Vagina (tissue), 2 donors: ENCODE data around the gene GLRX5. TPM values are rescaled to one million over a fixed set of nuclear protein-coding genes. Genes with fewer than 3 reads are reported as not detected.

Experiments used
- DNase-seq, 2 donors: peaks; one replicate each; pipeline ENCODE4 v3.0.0-alpha.2; 2017; ENCODE audit errors: extremely low spot score in 2 of 2
- H3K27ac ChIP-seq: fragments of 200-600 bp; sonication (generic); one replicate; pipeline ENCODE4 v1.5.1; 2019
- H3K27me3 ChIP-seq: fragments of 200-600 bp; sonication (generic); one replicate; pipeline ENCODE4 v1.5.1; 2019
- H3K36me3 ChIP-seq, 2 donors: fragments of 200-600 bp; sonication (generic); one replicate each; pipeline ENCODE4 v1.5.1; 2017 to 2019
- H3K4me1 ChIP-seq: fragments of 200-600 bp; sonication (generic); one replicate; pipeline ENCODE4 v1.5.1; 2019
- H3K4me3 ChIP-seq, 2 donors: fragments of 200-600 bp; sonication (generic); 1 replicate in 1 of 2; 2 replicates in 1 of 2; pipeline ENCODE4 v1.5.1; 2016 to 2019
- H3K9me3 ChIP-seq: fragments of 200-600 bp; sonication (generic); one replicate; pipeline ENCODE4 v1.5.1; 2019
- POLR2A ChIP-seq, 2 donors: fragments of 450-650 bp; IDR thresholded peaks; one replicate each; pipeline ENCODE4 v1.6.1; 2017; ENCODE audit warnings: antibody characterized with exemption in 2 of 2, mild to moderate bottlenecking in 2 of 2, moderate library complexity in 2 of 2
- POLR2AphosphoS5 ChIP-seq, 2 donors: sonication (generic); formaldehyde crosslinking; IDR thresholded peaks; one replicate each; pipeline ENCODE4 v1.9.0; 2017; ENCODE audit warnings: antibody characterized with exemption in 2 of 2, mild to moderate bottlenecking in 2 of 2, low read depth in 1 of 2; ENCODE audit not compliant: insufficient read depth in 1 of 2
- intact Hi-C: fragments of 100-400 bp; cut with DNase I; formaldehyde crosslinking; loops from one replicate; pipeline ENCODE4 v1.15.1; 2023
- total RNA-seq: library from RNA; depleted of rRNA; stranded (reverse); fragments of >200 nt; gene quantifications from one replicate; pipeline ENCODE4 v1.2.3, GENCODE V29; 2016
- TF ChIP-seq, protein P1 (sequence below), 3 experiments: fragments of 450-650 bp in 2 of 3; fragments of 200-600 bp in 1 of 3; sonication (generic) in 1 of 3; IDR thresholded peaks; one replicate each; pipeline ENCODE4 v1.5.1; 2017 to 2019; ENCODE audit warnings: antibody characterized with exemption in 3 of 3, mild to moderate bottlenecking in 2 of 3, moderate library complexity in 2 of 3

GLRX5 gene
- 20.4 TPM for total RNA-seq

DNA sequence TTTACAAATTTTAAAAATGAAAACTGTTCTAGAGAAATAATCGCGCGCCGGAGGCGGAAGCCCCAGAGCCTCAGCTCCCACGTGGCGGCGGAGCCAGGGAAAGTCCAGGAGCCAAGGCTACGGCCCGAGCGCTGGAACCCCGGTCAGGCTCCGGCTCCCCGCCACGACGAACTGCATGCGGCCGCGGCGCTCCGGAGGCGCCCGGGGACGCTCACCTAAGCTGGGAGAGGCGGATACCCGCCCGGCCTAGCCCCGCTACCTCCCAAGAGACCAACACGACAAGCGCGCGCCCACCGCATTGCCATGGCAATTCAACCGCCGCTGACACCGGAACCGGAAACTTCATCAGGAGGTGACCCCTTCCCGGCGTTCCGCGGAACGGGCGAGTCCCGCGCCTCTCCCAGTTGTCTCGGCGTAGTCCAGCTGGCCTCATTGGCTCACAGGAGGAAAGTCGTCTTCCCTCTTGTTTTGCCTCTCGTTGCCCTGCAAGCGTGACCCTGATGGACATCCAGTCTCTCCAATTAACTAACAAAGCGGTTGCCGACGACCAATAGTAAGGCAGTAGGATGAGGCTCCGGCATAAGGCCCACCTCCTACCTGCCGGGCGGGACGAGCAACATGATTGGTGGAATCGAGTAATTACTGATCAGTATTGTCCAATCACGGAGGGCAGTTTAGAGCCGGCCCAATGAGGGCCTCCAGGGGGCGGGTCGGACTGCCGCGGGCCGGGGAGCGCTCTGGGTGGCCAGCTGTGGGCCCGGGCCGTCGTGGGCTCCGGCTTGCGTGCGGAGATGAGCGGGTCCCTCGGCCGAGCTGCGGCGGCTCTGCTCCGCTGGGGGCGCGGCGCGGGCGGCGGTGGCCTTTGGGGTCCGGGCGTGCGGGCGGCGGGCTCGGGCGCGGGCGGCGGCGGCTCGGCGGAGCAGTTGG is at the start of gene GLRX5:
GLRX5 (plus strand) TSS at position 752 of the 927 bp plus-strand sequence; CDS start at position 792, 40 bp downstream.
- Histone ChIP-seq H3K27me3 (no peaks in the 10 kb centered on the region), H3K36me3 (no peaks in the 10 kb centered on the region), H3K27ac (peak within 1 kb of the TSS; percentile 85), H3K4me3 (peak within 1 kb of the TSS; percentile 94 to 96), H3K9me3 (no peaks in the 10 kb centered on the region), H3K4me1 (peaks cover 76% of the 10 kb centered on the region)
- TF ChIP-seq POLR2A (IDR thresholded peaks at IDR 0.05): peak in 1 of 2 donors; percentile 56
- peak; percentile 90 to 100 for TF ChIP-seq POLR2AphosphoS5 (IDR thresholded peaks at IDR 0.05; ENCODE audit: insufficient read depth in 1 of 2, low read depth in 1 of 2)
- TF ChIP-seq, protein P1, sequence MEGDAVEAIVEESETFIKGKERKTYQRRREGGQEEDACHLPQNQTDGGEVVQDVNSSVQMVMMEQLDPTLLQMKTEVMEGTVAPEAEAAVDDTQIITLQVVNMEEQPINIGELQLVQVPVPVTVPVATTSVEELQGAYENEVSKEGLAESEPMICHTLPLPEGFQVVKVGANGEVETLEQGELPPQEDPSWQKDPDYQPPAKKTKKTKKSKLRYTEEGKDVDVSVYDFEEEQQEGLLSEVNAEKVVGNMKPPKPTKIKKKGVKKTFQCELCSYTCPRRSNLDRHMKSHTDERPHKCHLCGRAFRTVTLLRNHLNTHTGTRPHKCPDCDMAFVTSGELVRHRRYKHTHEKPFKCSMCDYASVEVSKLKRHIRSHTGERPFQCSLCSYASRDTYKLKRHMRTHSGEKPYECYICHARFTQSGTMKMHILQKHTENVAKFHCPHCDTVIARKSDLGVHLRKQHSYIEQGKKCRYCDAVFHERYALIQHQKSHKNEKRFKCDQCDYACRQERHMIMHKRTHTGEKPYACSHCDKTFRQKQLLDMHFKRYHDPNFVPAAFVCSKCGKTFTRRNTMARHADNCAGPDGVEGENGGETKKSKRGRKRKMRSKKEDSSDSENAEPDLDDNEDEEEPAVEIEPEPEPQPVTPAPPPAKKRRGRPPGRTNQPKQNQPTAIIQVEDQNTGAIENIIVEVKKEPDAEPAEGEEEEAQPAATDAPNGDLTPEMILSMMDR (IDR thresholded peaks at IDR 0.05): no peak
- peak in 1 of 2 donors; percentile 100 for DNase-seq
- intact Hi-C loops: loop anchor here (10.0 kb wide), 1 partner anchor 220 kb away; the partner anchor contains the start of gene CLMN

DNA sequence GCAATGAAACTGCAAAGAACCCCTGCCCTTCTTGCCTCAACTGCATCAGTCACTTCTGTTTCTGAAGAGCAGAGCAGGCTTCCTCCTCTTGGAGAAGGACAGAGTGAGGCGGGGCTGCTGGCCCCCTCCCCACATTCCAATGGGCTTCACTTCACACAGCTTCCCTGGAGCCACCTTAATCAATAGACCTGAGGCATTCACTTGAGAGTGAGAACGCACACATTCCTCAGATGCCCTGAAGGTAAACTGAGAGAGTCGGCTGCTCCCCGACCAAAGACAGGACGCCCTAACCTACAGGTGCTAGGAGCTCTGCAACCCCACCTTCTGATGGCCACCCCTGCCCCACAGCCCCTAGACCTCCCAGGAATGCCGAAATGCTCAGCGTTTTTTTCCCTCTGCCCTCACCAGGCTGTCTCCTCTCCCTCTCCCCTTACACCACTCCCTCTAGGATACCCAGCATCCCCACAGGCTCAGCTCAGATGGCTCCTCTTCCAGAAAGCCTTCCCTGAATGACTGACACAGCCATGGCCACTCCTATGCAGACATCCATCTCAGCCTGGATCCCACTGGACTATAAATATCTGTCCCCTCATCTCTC is 49.5 kb upstream of the GLRX5 start:
- no peaks in the 10 kb centered on the region for H3K36me3 ChIP-seq
- no peaks in the 10 kb centered on the region for H3K9me3 ChIP-seq
- no peak for DNase-seq
- TF ChIP-seq, protein P1 (IDR thresholded peaks at IDR 0.05): no peak
- TF ChIP-seq POLR2AphosphoS5 (IDR thresholded peaks at IDR 0.05; ENCODE audit: insufficient read depth in 1 of 2, low read depth in 1 of 2): no peak
- TF ChIP-seq POLR2A (IDR thresholded peaks at IDR 0.05): no peak
- peaks cover 84% of the 10 kb centered on the region for H3K4me1 ChIP-seq
- intact Hi-C loops: no loop called here
- no peaks in the 10 kb centered on the region for H3K27me3 ChIP-seq
- peak overlapping the region; percentile 92 for H3K27ac ChIP-seq
- no peak overlapping the region for H3K4me3 ChIP-seq

DNA sequence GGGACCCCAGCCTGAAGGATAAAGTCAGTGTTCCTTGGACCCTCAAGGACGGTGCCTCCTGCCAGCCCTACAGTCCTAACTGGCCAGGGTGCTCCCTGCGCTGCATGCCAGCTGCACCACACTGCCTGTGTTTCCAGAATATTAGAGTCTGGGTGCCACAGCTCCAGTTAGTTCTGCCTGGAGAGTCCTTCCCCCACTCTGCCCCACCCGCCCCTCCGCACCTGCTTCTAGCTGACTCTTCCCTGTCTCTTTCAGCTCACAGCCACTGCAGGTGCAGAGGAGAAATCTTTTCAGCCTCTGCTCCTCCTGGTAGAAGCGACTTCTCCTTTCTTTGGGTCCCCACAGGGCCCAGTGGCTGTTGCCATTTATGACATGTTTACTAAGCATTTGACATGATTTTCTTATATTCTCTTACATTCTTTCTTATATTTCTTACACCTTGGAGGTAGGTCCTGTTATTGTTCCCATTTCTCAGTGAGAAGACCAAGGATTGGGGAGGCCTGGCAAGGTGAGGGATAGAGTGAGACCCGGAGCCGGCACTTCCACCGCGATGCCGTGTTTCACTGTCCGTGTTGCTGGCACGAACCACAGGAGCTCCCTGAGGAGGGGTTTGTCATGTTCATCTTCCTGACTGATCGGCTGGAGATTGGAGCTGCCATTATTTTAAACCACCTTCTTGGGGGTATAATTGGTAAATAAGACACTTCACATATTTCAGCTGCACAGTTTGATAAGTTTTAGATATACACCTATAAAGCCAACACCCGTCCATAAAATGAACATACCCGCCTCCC is 47.8 kb upstream of the GLRX5 start:
- H3K9me3 ChIP-seq: no peaks in the 10 kb centered on the region
- H3K27me3 ChIP-seq: no peaks in the 10 kb centered on the region
- peaks cover 77% of the 10 kb centered on the region for H3K4me1 ChIP-seq
- H3K36me3 ChIP-seq: no peaks in the 10 kb centered on the region
- DNase-seq: no peak
- peak overlapping the region; percentile 3 for H3K27ac ChIP-seq
- no peak overlapping the region for H3K4me3 ChIP-seq
- intact Hi-C loops: no loop called here
- TF ChIP-seq, protein P1 (IDR thresholded peaks at IDR 0.05): no peak
- TF ChIP-seq POLR2AphosphoS5 (IDR thresholded peaks at IDR 0.05; ENCODE audit: insufficient read depth in 1 of 2, low read depth in 1 of 2): no peak
- TF ChIP-seq POLR2A (IDR thresholded peaks at IDR 0.05): no peak

DNA sequence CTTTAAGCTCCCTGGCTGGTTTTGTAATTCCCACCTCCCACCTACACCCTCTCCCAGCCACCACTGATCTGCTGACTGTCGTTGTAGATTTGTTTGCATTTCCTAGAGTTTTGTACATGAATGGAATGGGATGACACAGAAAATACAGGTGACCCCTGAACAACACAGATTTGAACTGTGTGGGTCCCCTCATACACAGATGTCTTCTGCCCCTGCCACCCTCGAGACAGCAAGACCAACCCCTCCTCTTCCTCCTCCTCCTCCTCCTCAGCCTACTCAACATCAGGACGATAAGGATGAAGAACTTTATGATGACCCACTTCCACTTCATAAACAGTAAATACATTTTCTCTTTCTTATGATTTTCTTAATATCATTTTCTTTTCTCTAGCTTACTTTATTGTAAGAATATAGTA is 47.2 kb upstream of the GLRX5 start:
- intact Hi-C loops: no loop called here
- TF ChIP-seq POLR2AphosphoS5 (IDR thresholded peaks at IDR 0.05; ENCODE audit: insufficient read depth in 1 of 2, low read depth in 1 of 2) (no peak), POLR2A (IDR thresholded peaks at IDR 0.05) (no peak)
- TF ChIP-seq, protein P1 (IDR thresholded peaks at IDR 0.05): no peak
- peak overlapping the region; percentile 3 for H3K27ac ChIP-seq
- no peaks in the 10 kb centered on the region for H3K36me3 ChIP-seq
- no peaks in the 10 kb centered on the region for H3K27me3 ChIP-seq
- no peak for DNase-seq
- peaks cover 71% of the 10 kb centered on the region for H3K4me1 ChIP-seq
- H3K9me3 ChIP-seq: no peaks in the 10 kb centered on the region
- H3K4me3 ChIP-seq: no peak overlapping the region
